K562 (cell line): ENCODE results near the gene NUMB. TPM values are rescaled to one million over a fixed set of nuclear protein-coding genes. Genes with fewer than 3 reads are reported as not detected.

ENCODE experiments used
- BRD9 ChIP-seq: fragments of 450-650 bp; IDR thresholded peaks from 2 replicates; pipeline ENCODE4 v1.6.1; 2018; ENCODE audit warnings: low read depth; ENCODE audit not compliant: partially characterized antibody
- EP400 ChIP-seq: fragments of 450-650 bp; IDR thresholded peaks from 2 replicates; pipeline ENCODE4 v1.6.1; 2017; ENCODE audit warnings: antibody characterized with exemption, mild to moderate bottlenecking, moderate library complexity
- GATAD2A ChIP-seq: fragments of 450-650 bp; IDR thresholded peaks from 2 replicates; pipeline ENCODE4 v1.6.1; 2017
- HBP1 ChIP-seq: fragments of 450-650 bp; formaldehyde crosslinking; IDR thresholded peaks from 2 replicates; pipeline ENCODE4 v1.4.0; 2022; ENCODE audit warnings: missing genetic modification characterization
- OTX1 ChIP-seq: fragments of 450-650 bp; formaldehyde crosslinking; IDR thresholded peaks from 2 replicates; pipeline ENCODE4 v1.4.0; 2022; ENCODE audit warnings: mild to moderate bottlenecking
- RBFOX2 ChIP-seq: fragments of 200-400 bp; formaldehyde crosslinking; IDR thresholded peaks from 2 replicates; pipeline ENCODE4 v1.6.1; 2017; ENCODE audit warnings: low read depth, mild to moderate bottlenecking, low read length, moderate library complexity
- THAP12 ChIP-seq: fragments of 250-450 bp; sonication (Bioruptor Pico); IDR thresholded peaks from 2 replicates; pipeline ENCODE4 v1.9.0; 2021; ENCODE audit warnings: mild to moderate bottlenecking, inconsistent platforms
- U2AF2 ChIP-seq: fragments of 200-400 bp; formaldehyde crosslinking; optimal IDR thresholded peaks from 2 replicates; pipeline ENCODE3; 2017; ENCODE audit warnings: low read depth, mild to moderate bottlenecking, low read length
- ZNF282 ChIP-seq: sonication (generic); formaldehyde crosslinking; IDR thresholded peaks from 2 replicates; pipeline ENCODE4 v1.8.1; 2023; ENCODE audit warnings: missing genetic modification reagents
- ZNF695 ChIP-seq: fragments of 450-650 bp; formaldehyde crosslinking; IDR thresholded peaks from 2 replicates; pipeline ENCODE4 v1.4.0; 2020; ENCODE audit warnings: mild to moderate bottlenecking, moderate library complexity
- polyA plus RNA-seq, 8 experiments: library from polyadenylated mRNA; depleted of rRNA in 4 of 8; stranded (reverse) in 5 of 8; unstranded in 3 of 8; fragments of >200 nt; fragmentation: Nextera tagmentation in 2 of 8; fragmentation: Illumina TruSeq in 1 of 8; extraction: Ambion mirVana in 2 of 8; extraction: Trizol in 1 of 8; gene quantifications; 2 replicates each; pipeline versions ENCODE4 v1.2.1 to v1.2.3, GENCODE V29; 2011 to 2014; ENCODE audit warnings: inconsistent platforms in 1 of 8, missing spikeins in 1 of 8
- total RNA-seq, 7 experiments: library from RNA; depleted of rRNA in 6 of 7; stranded (reverse); fragments of >200 nt in 6 of 7; fragmentation: Illumina TruSeq in 2 of 7; extraction: Trizol in 2 of 7; gene quantifications; 2 replicates each; pipeline versions ENCODE4 v1.2.1 to v1.2.3, GENCODE V29; 2011 to 2021; ENCODE audit warnings: low replicate concordance in 1 of 7

NUMB gene
- total and polyA plus RNA-seq, 9 of the 15 experiments (the other 6 are each of a cell fraction or from before 2014, with no cell fraction given), result 13.5 to 54.0 (median 32.3) TPM

GRCh38 chr14:73255005-73255400, 203.3 kb downstream of the NUMB start (continued):
- no peak for TF ChIP-seq THAP12 (CRISPR knock-in tag)
- no peak for TF ChIP-seq OTX1 (CRISPR knock-in tag)
- no peak for TF ChIP-seq RBFOX2
- no peak for TF ChIP-seq ZNF695
- TF ChIP-seq BRD9, result no peak
- TF ChIP-seq EP400, result no peak
- TF ChIP-seq GATAD2A, result no peak
- TF ChIP-seq HBP1 (CRISPR knock-in tag), result no peak
- no peak for TF ChIP-seq U2AF2
- no peak for TF ChIP-seq ZNF282 (CRISPR knock-in tag)
